CD14-positive monocyte (primary cell): Measurements from ENCODE around the gene TMEM244. TPM values are rescaled to one million over a fixed set of nuclear protein-coding genes. Genes with fewer than 3 reads are reported as not detected.

Source experiments
- DNase-seq, 3 donors: peaks; one replicate each; pipeline ENCODE4 v3.0.0-alpha.2; 2011 to 2022
- H2AFZ ChIP-seq: 2 replicates; pipeline ENCODE4 v1.6.0; 2012; ENCODE audit warnings: mild to moderate bottlenecking, low read depth, low read length, inconsistent platforms; ENCODE audit not compliant: insufficient read depth, poor library complexity, severe bottlenecking
- H3K27ac ChIP-seq, 2 donors: 1 replicate in 1 of 2; 2 replicates in 1 of 2; pipeline ENCODE4 v1.5.1; 2012 to 2013; ENCODE audit warnings: low read length in 2 of 2, control low read depth in 1 of 2, inconsistent platforms in 1 of 2, low read depth in 1 of 2, mild to moderate bottlenecking in 1 of 2
- H3K27me3 ChIP-seq, 2 donors: one replicate each; pipeline versions ENCODE4 v1.6.0 to v1.6.1; 2011 to 2013; ENCODE audit warnings: low read length in 2 of 2; ENCODE audit not compliant: control insufficient read depth in 2 of 2, insufficient read depth in 2 of 2
- H3K36me3 ChIP-seq, 2 donors: replicated peaks in 1 of 2; 1 replicate in 1 of 2; 2 replicates in 1 of 2; pipeline versions ENCODE4 v1.5.1 to v1.6.1; 2012 to 2013; ENCODE audit warnings: low read length in 2 of 2, control low read depth in 1 of 2, inconsistent platforms in 1 of 2, mild to moderate bottlenecking in 1 of 2; ENCODE audit not compliant: insufficient read depth in 2 of 2, control insufficient read depth in 1 of 2
- H3K4me1 ChIP-seq, 2 donors: 1 replicate in 1 of 2; 2 replicates in 1 of 2; pipeline versions ENCODE4 v1.5.1 to v1.6.1; 2012 to 2013; ENCODE audit warnings: low read length in 2 of 2, control low read depth in 1 of 2, inconsistent platforms in 1 of 2, mild to moderate bottlenecking in 1 of 2, moderate library complexity in 1 of 2; ENCODE audit not compliant: insufficient read depth in 2 of 2, control insufficient read depth in 1 of 2
- H3K4me2 ChIP-seq: replicated peaks from 2 replicates; pipeline ENCODE3; 2012; ENCODE audit warnings: low read length, moderate library complexity, mild to moderate bottlenecking; ENCODE audit not compliant: poor library complexity, severe bottlenecking; ENCODE audit errors: extremely low read depth
- H3K4me3 ChIP-seq, 3 experiments: fragments of 200-600 bp in 1 of 3; sonication (generic) in 1 of 3; replicated peaks in 1 of 3; 1 replicate in 2 of 3; 2 replicates in 1 of 3; pipeline ENCODE4 v1.5.1; 2011 to 2013; ENCODE audit warnings: low read length in 3 of 3, mild to moderate bottlenecking in 3 of 3, control low read depth in 2 of 3, low read depth in 2 of 3, inconsistent platforms in 1 of 3, moderate library complexity in 1 of 3
- H3K79me2 ChIP-seq: 2 replicates; pipeline ENCODE4 v1.6.0; 2012; ENCODE audit warnings: mild to moderate bottlenecking, control low read depth, inconsistent platforms, low read length, moderate library complexity; ENCODE audit not compliant: insufficient read depth
- H3K9ac ChIP-seq: 2 replicates; pipeline ENCODE4 v1.6.0; 2017; ENCODE audit warnings: low read length, mild to moderate bottlenecking; ENCODE audit not compliant: insufficient read depth, poor library complexity, severe bottlenecking
- H3K9me3 ChIP-seq, 2 donors: replicated peaks in 1 of 2; 1 replicate in 1 of 2; 2 replicates in 1 of 2; pipeline versions ENCODE4 v1.5.1 to v1.6.1; 2012 to 2013; ENCODE audit warnings: low read length in 2 of 2, control low read depth in 1 of 2; ENCODE audit not compliant: control insufficient read depth in 1 of 2, insufficient read depth in 1 of 2
- H4K20me1 ChIP-seq: 2 replicates; pipeline ENCODE4 v1.6.0; 2012; ENCODE audit warnings: mild to moderate bottlenecking, low read length, control low read depth, moderate library complexity; ENCODE audit not compliant: insufficient read depth
- H3K27ac Mint-ChIP-seq, 7 donors: one replicate each; pipeline ENCODE4 v1.8.0; 2020; ENCODE audit warnings: mild to moderate bottlenecking in 7 of 7, mixed read lengths in 7 of 7, moderate library complexity in 6 of 7, inconsistent platforms in 2 of 7
- H3K27me3 Mint-ChIP-seq, 3 donors: one replicate each; pipeline ENCODE4 v1.8.0; 2021 to 2022; ENCODE audit warnings: low read depth in 3 of 3, mild to moderate bottlenecking in 3 of 3, mixed read lengths in 3 of 3, moderate library complexity in 3 of 3, inconsistent platforms in 1 of 3
- H3K36me3 Mint-ChIP-seq, 2 donors: one replicate each; pipeline ENCODE4 v1.8.0; 2020; ENCODE audit warnings: mixed read lengths in 2 of 2, inconsistent platforms in 1 of 2, mild to moderate bottlenecking in 1 of 2
- H3K4me1 Mint-ChIP-seq: one replicate; pipeline ENCODE4 v1.8.0; 2020; ENCODE audit warnings: mild to moderate bottlenecking, mixed read lengths
- H3K4me3 Mint-ChIP-seq, 2 donors: one replicate each; pipeline ENCODE4 v1.8.0; 2020; ENCODE audit warnings: mild to moderate bottlenecking in 2 of 2, mixed read lengths in 2 of 2, moderate library complexity in 1 of 2
- H3K9me3 Mint-ChIP-seq, 7 donors: one replicate each; pipeline ENCODE4 v1.8.0; 2020 to 2022; ENCODE audit warnings: mixed read lengths in 7 of 7, mild to moderate bottlenecking in 6 of 7, moderate library complexity in 6 of 7, inconsistent platforms in 2 of 7
- WGBS: methylation state at CpG from one replicate; pipeline ENCODE4 v1.1.5; 2013; ENCODE audit warnings: missing lambda C conversion rate; ENCODE audit not compliant: insufficient coverage; 5-methylcytosine and 5-hydroxymethylcytosine counted together
- intact Hi-C, 2 donors: fragments of 100-400 bp; cut with micrococcal nuclease; formaldehyde crosslinking; loops; one replicate each; pipeline versions ENCODE4 v1.15.0 to v1.15.1; 2023
- polyA plus RNA-seq, 3 donors: library from polyadenylated mRNA; depleted of rRNA in 1 of 3; unstranded in 2 of 3; stranded (reverse) in 1 of 3; fragments of 300-500 nt in 2 of 3; fragments of >200 nt in 1 of 3; fragmentation: Illumina TruSeq in 2 of 3; gene quantifications; 1 replicate in 2 of 3; 2 replicates in 1 of 3; pipeline ENCODE4 v1.2.3, GENCODE V29; 2012 to 2021
- TF ChIP-seq, protein P1 (sequence below): fragments of 200-600 bp; IDR thresholded peaks from one replicate; pipeline ENCODE4 v1.8.0; 2022; ENCODE audit warnings: antibody characterized with exemption, mild to moderate bottlenecking

The TMEM244 gene
- polyA plus RNA-seq, 3 donors = not detected

GRCh38 chr6:129852257-129852858 lies 8.8 kb downstream of the TMEM244 start:
- no peaks in the 10 kb centered on the region for H3K4me1 ChIP-seq
- H3K27me3 ChIP-seq = no peaks in the 10 kb centered on the region
- Mint-ChIP-seq H3K4me1 (peaks cover 2% of the 10 kb centered on the region), H3K27ac (no peak overlapping the region), H3K9me3 (peaks cover 0 to 2% (median 0%) of the 10 kb centered on the region in 7 donors), H3K36me3 (no peaks in the 10 kb centered on the region), H3K4me3 (no peak overlapping the region), H3K27me3 (peaks cover 0 to 1% (median 1%) of the 10 kb centered on the region in 3 donors)
- no peaks in the 10 kb centered on the region for H3K36me3 ChIP-seq
- H3K4me2 ChIP-seq = no peak overlapping the region
- intact Hi-C loops = no loop called here
- TF ChIP-seq, protein P1, sequence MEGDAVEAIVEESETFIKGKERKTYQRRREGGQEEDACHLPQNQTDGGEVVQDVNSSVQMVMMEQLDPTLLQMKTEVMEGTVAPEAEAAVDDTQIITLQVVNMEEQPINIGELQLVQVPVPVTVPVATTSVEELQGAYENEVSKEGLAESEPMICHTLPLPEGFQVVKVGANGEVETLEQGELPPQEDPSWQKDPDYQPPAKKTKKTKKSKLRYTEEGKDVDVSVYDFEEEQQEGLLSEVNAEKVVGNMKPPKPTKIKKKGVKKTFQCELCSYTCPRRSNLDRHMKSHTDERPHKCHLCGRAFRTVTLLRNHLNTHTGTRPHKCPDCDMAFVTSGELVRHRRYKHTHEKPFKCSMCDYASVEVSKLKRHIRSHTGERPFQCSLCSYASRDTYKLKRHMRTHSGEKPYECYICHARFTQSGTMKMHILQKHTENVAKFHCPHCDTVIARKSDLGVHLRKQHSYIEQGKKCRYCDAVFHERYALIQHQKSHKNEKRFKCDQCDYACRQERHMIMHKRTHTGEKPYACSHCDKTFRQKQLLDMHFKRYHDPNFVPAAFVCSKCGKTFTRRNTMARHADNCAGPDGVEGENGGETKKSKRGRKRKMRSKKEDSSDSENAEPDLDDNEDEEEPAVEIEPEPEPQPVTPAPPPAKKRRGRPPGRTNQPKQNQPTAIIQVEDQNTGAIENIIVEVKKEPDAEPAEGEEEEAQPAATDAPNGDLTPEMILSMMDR = no peak
- H3K27ac ChIP-seq = no peak overlapping the region
- no peaks in the 10 kb centered on the region for H4K20me1 ChIP-seq
- no peaks in the 10 kb centered on the region for H3K9me3 ChIP-seq
- H3K4me3 ChIP-seq = no peak overlapping the region
- H3K79me2 ChIP-seq = no peaks in the 10 kb centered on the region
- no peak for DNase-seq
- H3K9ac ChIP-seq = no peak overlapping the region
- H2AFZ ChIP-seq = no peak overlapping the region
- 100% methylated on average over 2 of the region's 5 CpGs for WGBS

GRCh38 chr6:129849456-129849855 lies 11.7 kb downstream of the TMEM244 start:
- H3K9ac ChIP-seq = no peak overlapping the region
- no peak overlapping the region for H2AFZ ChIP-seq
- no peaks in the 10 kb centered on the region for H3K27me3 ChIP-seq
- Mint-ChIP-seq H3K27ac (no peak overlapping the region), H3K27me3 (peaks cover 0 to 1% (median 1%) of the 10 kb centered on the region in 3 donors), H3K4me1 (peaks cover 2% of the 10 kb centered on the region), H3K4me3 (no peak overlapping the region), H3K9me3 (peaks cover 0 to 2% (median 0%) of the 10 kb centered on the region in 7 donors), H3K36me3 (no peaks in the 10 kb centered on the region)
- no peak overlapping the region for H3K27ac ChIP-seq
- intact Hi-C loops = no loop called here
- no peaks in the 10 kb centered on the region for H3K9me3 ChIP-seq
- H4K20me1 ChIP-seq = no peaks in the 10 kb centered on the region
- no peaks in the 10 kb centered on the region for H3K36me3 ChIP-seq
- DNase-seq = no peak
- H3K4me2 ChIP-seq = no peak overlapping the region
- H3K79me2 ChIP-seq = no peaks in the 10 kb centered on the region
- WGBS = 80% methylated on average over 1 of the region's 3 CpGs
- TF ChIP-seq, protein P1 = no peak
- no peak overlapping the region for H3K4me3 ChIP-seq
- no peaks in the 10 kb centered on the region for H3K4me1 ChIP-seq
